ENCODE measurements around the gene GRID1.

Gene GRID1

DNA sequence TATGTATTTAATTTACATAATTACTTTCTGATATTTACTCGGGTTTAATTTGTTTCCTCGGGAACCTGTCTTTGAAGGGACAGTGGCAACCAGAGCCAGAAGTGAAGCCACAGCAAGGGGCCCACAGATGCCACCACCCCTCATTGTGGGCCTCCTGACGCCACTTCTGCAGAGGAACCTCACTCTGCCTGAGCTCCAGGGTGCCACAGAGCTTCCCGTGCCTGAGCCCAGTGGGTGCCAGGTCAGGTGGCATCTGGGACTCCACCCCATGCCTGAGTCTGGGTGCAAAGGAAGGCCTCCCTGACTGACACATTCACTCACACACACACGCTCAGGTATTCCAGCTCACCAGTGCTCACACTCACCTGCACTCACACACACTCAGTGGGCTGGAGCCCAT, 213.7 kb downstream of the GRID1 start:
- DNase-seq (ENCODE audit: insufficient read length, low spot score) = no peak
- TF ChIP-seq CTCF (IDR thresholded peaks at IDR 0.05; ENCODE audit: insufficient read depth, missing control alignments) = no peak
- no peak for FAIRE-seq

DNA sequence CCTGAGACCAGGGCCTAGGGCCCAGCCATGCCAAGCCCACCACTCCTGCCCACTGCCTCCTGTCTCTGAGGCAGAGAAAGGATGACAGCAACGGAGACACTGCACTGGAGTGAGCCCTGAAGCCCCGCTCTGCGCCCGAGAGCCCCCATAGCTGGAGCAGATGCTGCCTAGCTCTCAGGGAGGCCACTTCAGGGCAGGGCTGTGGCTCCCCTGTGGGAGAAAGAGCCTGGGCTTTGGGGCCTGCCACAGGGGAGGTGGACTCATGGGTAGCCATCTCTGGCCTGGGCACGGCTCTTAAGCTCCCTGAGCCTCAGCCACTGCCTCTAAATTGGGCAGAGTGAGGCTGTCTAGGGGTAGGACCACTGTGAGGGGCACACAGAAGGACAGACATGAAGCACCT, 214.2 kb downstream of the GRID1 start:
- no peak for FAIRE-seq
- no peak for DNase-seq (ENCODE audit: insufficient read length, low spot score)
- no peak for TF ChIP-seq CTCF (IDR thresholded peaks at IDR 0.05; ENCODE audit: insufficient read depth, missing control alignments)

DNA sequence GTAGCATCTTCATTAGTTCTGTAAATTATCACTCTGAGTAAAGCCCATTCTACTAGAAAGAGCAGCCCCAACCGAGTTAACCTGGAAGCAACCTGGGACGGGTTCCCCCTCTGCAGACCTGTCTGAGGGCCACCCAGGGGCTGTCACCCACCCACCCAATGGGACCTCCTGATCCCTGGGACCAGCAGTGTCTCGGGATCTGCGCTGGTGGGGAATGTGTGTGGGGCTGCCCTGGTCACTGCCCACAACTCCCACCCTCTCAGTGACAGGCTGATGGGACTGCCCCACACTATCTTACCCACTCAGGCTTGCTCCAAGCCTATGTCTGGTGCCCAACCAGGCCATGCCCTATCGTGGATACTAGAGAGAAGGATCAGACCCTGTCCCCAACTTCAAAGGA, 215.0 kb downstream of the GRID1 start:
- FAIRE-seq (no peak), DNase-seq (ENCODE audit: insufficient read length, low spot score) (no peak)
- TF ChIP-seq CTCF (IDR thresholded peaks at IDR 0.05; ENCODE audit: insufficient read depth, missing control alignments) = no peak

DNA sequence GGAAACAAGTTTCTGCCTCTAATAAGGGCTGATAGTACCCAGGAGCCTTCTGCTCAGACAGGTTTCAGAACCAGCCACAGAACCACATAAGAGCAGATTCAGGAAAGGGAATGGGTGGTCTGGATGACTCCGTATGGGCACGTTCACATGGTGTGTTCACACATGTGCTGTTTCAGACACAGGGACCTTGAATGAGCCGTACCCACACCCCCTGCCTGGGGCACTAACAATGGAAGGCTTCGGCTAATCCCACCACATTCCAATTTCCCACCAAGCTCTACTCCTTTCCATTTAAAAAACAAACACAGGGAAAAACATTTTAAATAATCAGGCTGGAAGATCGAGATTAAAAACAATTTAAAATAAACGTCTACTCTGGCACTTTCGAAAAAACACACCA, 217.3 kb downstream of the GRID1 start:
- no peak for FAIRE-seq
- no peak for DNase-seq (ENCODE audit: insufficient read length, low spot score)
- TF ChIP-seq CTCF (IDR thresholded peaks at IDR 0.05; ENCODE audit: insufficient read depth, missing control alignments) = no peak

GRCh38 chr10:86148117-86148516, 218.5 kb downstream of the GRID1 start:
- DNase-seq (ENCODE audit: insufficient read length, low spot score) (no peak), FAIRE-seq (no peak)
- TF ChIP-seq CTCF (IDR thresholded peaks at IDR 0.05; ENCODE audit: insufficient read depth, missing control alignments) = no peak

- FAIRE-seq (no peak), DNase-seq (ENCODE audit: insufficient read length, low spot score) (no peak)
- no peak for TF ChIP-seq CTCF (IDR thresholded peaks at IDR 0.05; ENCODE audit: insufficient read depth, missing control alignments)
These were observed 222.3 kb downstream of the GRID1 start for GRCh38 chr10:86144301-86144700.

GRCh38 chr10:86141896-86142295, 224.7 kb downstream of the GRID1 start:
- DNase-seq (ENCODE audit: insufficient read length, low spot score) (no peak), FAIRE-seq (no peak)

More at GRCh38 chr10:86141896-86142295, 224.7 kb downstream of the GRID1 start:
- no peak for TF ChIP-seq CTCF (IDR thresholded peaks at IDR 0.05; ENCODE audit: insufficient read depth, missing control alignments)
